GM12891 (cell line): Measurements from ENCODE around the gene IL27RA.

ENCODE experiments used
- POLR2A ChIP-seq: IDR thresholded peaks from 2 replicates; pipeline ENCODE4 v1.6.1; 2011; ENCODE audit warnings: low read depth, low read length, control low read depth
- POLR2AphosphoS5 ChIP-seq: IDR thresholded peaks from 2 replicates; pipeline ENCODE4 v1.6.1; 2011; ENCODE audit warnings: low read depth, low read length, control low read depth

DNA sequence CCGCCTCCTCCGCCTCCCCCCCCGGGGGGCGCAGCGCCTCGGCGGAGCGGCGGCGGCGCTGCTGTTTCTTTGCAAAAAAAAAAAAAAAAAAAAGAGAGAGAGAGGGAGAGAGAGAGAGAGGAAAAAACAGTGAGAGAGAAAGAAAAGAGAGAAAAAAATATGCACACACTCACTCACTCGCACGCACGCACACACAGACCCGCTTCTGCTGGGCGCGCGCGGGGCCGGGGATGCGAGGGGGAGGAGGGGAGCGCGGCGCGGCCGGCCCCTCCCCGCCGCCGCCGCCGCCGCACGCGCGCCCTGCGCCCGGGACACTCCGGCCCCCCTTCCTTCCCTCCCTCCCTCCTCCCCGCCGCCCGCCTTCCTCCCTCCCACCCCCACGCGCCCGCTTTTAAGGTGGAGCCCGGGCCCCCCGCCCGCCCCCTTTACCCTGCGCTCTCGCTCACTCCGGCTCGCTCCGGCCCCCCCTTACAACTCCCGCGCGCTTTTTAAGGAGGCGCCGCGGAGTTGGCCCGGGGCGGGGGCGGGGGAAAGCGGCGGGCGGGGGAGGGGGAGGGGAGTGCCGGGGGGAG, 59.0 kb downstream of the IL27RA start, which contains the start of gene SAMD1:
- TF ChIP-seq POLR2A: no peak
- no peak for TF ChIP-seq POLR2AphosphoS5
